Neutrophil (primary cell): ENCODE results near the gene KIAA0930.

Experiments used
- H3K27ac ChIP-seq: fragments of 200-600 bp; sonication (generic); 2 replicates; pipeline ENCODE4 v1.5.1; 2016; ENCODE audit warnings: mild to moderate bottlenecking, moderate library complexity
- H3K27me3 ChIP-seq: fragments of 200-600 bp; sonication (generic); 2 replicates; pipeline ENCODE4 v1.6.0; 2016; ENCODE audit warnings: mild to moderate bottlenecking
- H3K36me3 ChIP-seq: fragments of 200-600 bp; sonication (generic); 2 replicates; pipeline ENCODE4 v1.5.1; 2017
- H3K4me1 ChIP-seq, 2 experiments: fragments of 200-600 bp in 1 of 2; sonication (generic) in 1 of 2; 1 replicate in 1 of 2; 2 replicates in 1 of 2; pipeline versions ENCODE4 v1.5.1 to v1.6.1; 2013 to 2016; ENCODE audit warnings: low read depth in 1 of 2, low read length in 1 of 2, mild to moderate bottlenecking in 1 of 2, moderate library complexity in 1 of 2; ENCODE audit not compliant: control insufficient read depth in 1 of 2, insufficient read depth in 1 of 2
- H3K4me3 ChIP-seq, 2 experiments: fragments of 200-600 bp in 1 of 2; sonication (generic) in 1 of 2; 1 replicate in 1 of 2; 2 replicates in 1 of 2; pipeline ENCODE4 v1.5.1; 2013 to 2016; ENCODE audit warnings: low read depth in 1 of 2, low read length in 1 of 2, mild to moderate bottlenecking in 1 of 2, moderate library complexity in 1 of 2
- H3K9me3 ChIP-seq: fragments of 200-600 bp; sonication (generic); 2 replicates; pipeline ENCODE4 v1.5.1; 2016
- TF ChIP-seq, protein P1 (sequence below): fragments of 200-600 bp; sonication (generic); IDR thresholded peaks from 2 replicates; pipeline ENCODE4 v1.5.1; 2016; ENCODE audit warnings: antibody characterized with exemption

Gene KIAA0930

DNA sequence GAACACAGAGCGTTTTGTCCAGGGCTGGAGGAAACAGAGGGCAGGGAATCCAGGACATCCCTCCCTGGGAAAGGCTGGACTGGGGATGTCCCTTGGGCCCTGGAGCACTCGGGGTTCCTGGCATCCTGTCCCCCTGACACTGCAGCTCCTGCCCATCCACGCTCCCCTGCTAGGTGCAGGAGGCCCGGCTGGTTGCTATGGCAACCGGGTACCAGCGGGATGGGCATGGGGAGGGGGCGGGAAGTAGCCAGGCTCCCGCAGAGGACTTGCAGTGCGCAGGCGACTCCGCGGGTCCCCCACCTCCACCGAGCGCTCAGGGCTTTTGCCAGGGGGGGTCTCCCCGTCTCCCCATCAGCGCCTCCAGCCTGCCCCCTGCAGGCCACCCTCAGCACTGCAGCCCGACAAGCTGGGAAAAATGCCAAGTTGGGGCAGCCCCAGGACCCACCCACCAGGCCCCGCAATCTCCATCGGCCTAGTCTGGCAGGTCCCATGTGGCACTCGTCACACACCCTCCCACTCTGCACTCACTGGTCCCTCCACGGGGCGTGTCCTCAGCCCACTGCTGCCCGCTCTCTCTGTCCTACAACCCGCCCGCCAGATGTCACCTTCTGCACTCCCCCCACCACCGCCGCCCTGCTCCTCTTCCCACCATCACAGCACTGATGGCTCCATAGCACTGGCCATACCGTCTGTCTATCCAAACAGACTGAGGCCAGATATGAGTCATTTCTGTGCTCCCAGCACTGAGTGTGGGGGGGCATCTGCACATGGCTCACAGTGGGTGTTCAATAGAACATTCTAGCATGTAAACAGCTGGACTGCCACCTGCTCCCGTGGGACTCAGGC lies 31.5 kb downstream of the KIAA0930 start:
- H3K36me3 ChIP-seq = peaks cover 77% of the 10 kb centered on the region
- peaks cover 15% of the 10 kb centered on the region in 2 experiments for H3K4me1 ChIP-seq

DNA sequence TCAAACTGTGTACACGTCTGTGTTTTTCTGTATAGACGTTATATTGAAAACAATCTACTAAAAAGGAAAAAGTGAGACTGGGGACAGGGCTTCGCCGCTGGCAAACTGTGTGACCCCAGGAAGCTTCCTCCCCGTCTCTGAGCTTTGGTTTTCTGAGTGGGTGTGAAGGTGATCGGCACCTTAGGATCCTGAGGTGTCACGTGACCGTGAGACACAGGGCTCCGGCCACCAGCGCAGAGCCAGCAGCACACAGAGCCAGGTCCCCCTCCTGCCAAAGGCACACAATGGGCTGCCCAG lies 32.0 kb downstream of the KIAA0930 start:
- no peak overlapping the region for H3K27ac ChIP-seq
- TF ChIP-seq, protein P1, sequence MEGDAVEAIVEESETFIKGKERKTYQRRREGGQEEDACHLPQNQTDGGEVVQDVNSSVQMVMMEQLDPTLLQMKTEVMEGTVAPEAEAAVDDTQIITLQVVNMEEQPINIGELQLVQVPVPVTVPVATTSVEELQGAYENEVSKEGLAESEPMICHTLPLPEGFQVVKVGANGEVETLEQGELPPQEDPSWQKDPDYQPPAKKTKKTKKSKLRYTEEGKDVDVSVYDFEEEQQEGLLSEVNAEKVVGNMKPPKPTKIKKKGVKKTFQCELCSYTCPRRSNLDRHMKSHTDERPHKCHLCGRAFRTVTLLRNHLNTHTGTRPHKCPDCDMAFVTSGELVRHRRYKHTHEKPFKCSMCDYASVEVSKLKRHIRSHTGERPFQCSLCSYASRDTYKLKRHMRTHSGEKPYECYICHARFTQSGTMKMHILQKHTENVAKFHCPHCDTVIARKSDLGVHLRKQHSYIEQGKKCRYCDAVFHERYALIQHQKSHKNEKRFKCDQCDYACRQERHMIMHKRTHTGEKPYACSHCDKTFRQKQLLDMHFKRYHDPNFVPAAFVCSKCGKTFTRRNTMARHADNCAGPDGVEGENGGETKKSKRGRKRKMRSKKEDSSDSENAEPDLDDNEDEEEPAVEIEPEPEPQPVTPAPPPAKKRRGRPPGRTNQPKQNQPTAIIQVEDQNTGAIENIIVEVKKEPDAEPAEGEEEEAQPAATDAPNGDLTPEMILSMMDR = no peak
- peaks cover 9 to 10% of the 10 kb centered on the region in 2 experiments for H3K4me1 ChIP-seq
- no peaks in the 10 kb centered on the region for H3K27me3 ChIP-seq
- no peak overlapping the region for H3K4me3 ChIP-seq
- no peaks in the 10 kb centered on the region for H3K9me3 ChIP-seq
- peaks cover 82% of the 10 kb centered on the region for H3K36me3 ChIP-seq

More for the DNA sequence above, 31.5 kb downstream of the KIAA0930 start:
- TF ChIP-seq, protein P1 = peak; percentile 64
- Histone ChIP-seq H3K27ac (no peak overlapping the region), H3K27me3 (no peaks in the 10 kb centered on the region), H3K9me3 (no peaks in the 10 kb centered on the region), H3K4me3 (no peak overlapping the region)

DNA sequence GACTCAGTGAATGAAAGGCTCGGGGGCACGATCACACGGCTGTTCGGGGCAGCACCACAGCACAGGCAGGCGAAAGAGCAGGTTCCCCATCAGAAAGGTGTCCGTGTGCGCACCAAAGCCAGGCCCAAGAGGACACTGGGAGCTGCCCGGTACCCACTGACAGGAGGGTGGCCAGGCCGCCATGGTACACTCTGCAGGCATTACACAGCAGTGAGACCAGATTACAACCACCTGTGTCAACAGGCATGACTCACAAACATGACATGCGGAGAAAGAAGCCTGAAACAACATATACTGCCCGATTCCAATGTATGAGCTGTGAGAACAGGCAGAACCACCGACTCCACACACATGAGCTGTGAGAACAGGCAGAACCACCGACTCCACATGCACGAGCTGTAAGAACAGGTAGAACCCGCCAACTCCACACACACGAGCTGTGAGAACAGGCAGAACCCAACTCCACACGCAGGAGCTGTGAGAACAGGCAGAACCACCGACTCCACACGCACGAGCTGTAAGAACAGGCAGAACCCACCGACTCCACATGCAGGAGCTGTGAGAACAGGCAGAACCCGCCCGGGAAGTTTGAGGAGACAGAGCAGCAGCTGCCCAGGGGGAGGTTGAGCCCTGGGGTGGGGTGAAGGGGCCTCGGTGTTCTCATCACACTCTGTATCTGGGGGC lies 32.6 kb downstream of the KIAA0930 start:
- H3K27ac ChIP-seq = no peak overlapping the region
- H3K4me3 ChIP-seq = no peak overlapping the region
- H3K4me1 ChIP-seq = peaks cover 4% of the 10 kb centered on the region in 2 experiments
- H3K27me3 ChIP-seq = no peaks in the 10 kb centered on the region
- H3K9me3 ChIP-seq = no peaks in the 10 kb centered on the region
- TF ChIP-seq, protein P1 = no peak
- H3K36me3 ChIP-seq = peaks cover 88% of the 10 kb centered on the region

DNA sequence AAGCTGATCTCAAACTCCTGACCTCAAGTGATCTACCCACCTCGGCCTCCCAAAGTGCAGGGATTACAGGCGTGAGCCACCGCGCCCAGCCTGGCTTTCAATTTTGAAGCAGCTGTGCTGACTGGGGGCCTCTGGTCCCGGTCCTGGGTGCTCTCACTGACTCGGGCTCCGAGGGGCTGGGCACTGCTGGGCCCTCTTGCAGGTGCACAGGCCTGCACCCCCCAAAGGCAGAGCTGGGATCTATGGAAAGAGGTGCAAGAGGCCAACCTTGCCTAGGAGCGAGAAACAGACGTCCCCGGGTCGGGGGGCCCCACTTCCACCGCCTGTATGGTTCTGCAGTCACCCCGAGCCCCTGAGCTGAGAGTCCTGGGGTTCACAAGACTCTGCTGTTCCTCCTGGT lies 33.2 kb downstream of the KIAA0930 start:
- Histone ChIP-seq H3K4me1 (no peaks in the 10 kb centered on the region), H3K36me3 (peaks cover 94% of the 10 kb centered on the region), H3K9me3 (no peaks in the 10 kb centered on the region)

DNA sequence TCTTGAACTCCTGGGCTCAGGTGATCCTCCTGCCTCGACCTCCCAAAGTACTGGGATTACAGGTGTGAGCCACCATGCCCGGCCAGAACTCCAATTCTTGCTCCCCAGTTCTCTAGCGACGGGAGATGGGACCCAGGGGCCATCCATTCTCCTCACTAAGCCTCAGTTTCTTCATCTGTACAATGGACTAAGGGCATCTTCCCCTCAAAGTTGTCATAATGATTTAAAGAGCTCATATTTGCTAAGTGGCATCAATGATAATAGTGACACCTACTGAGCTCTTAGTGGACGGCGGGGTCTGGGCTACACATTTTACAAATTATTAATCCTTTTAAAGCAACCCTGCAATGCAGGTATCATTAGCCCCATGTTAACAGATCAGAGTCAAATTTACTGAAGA lies 34.5 kb downstream of the KIAA0930 start:
- Histone ChIP-seq H3K27ac (no peak overlapping the region), H3K27me3 (no peaks in the 10 kb centered on the region), H3K4me3 (no peak overlapping the region), H3K36me3 (peaks cover 97% of the 10 kb centered on the region), H3K4me1 (no peaks in the 10 kb centered on the region), H3K9me3 (no peaks in the 10 kb centered on the region)
- TF ChIP-seq, protein P1 = no peak

More for the DNA sequence above, 33.2 kb downstream of the KIAA0930 start:
- no peak overlapping the region for H3K4me3 ChIP-seq
- no peaks in the 10 kb centered on the region for H3K27me3 ChIP-seq
- no peak overlapping the region for H3K27ac ChIP-seq
- TF ChIP-seq, protein P1 = no peak
